NCI-H774 (cell line): ENCODE data around the gene ASIC2.
"Not testable (repeated sequence)": the region's sequence is repeated elsewhere in the genome, so short reads cannot be mapped to it uniquely, and the experiment has no call there.

Experiments used
- DNase-seq: peaks from one replicate; lab custom pipeline; 2025; lab: John Stamatoyannopoulos, UW

The ASIC2 gene

GRCh38 chr17:33019161-33019890 is 273.8 kb downstream of the ASIC2 start:
- no peak for DNase-seq

- DNase-seq, result no peak
Observed at GRCh38 chr17:33017366-33017765, 275.7 kb downstream of the ASIC2 start.

GRCh38 chr17:33016920-33017319 is 276.2 kb downstream of the ASIC2 start:
- DNase-seq, result no peak

- no peak for DNase-seq
Observed at GRCh38 chr17:33015716-33016346, 277.3 kb downstream of the ASIC2 start.

GRCh38 chr17:33014751-33015150 is 278.3 kb downstream of the ASIC2 start:
- no peak for DNase-seq

GRCh38 chr17:33013596-33014375 is 279.3 kb downstream of the ASIC2 start:
- no peak for DNase-seq

GRCh38 chr17:33012522-33013033 is 280.5 kb downstream of the ASIC2 start:
- no peak for DNase-seq

- DNase-seq, result no peak
Observed at GRCh38 chr17:33009636-33010035, 283.5 kb downstream of the ASIC2 start.

GRCh38 chr17:33007186-33007585 is 285.9 kb downstream of the ASIC2 start:
- DNase-seq, result no peak

- DNase-seq, result no peak
Observed at GRCh38 chr17:33002246-33002645, 290.8 kb downstream of the ASIC2 start.

- DNase-seq, result no peak
Observed at GRCh38 chr17:32998887-32999228, 294.2 kb downstream of the ASIC2 start.

GRCh38 chr17:32998111-32998886 is 294.8 kb downstream of the ASIC2 start:
- DNase-seq, result peak; percentile 28

GRCh38 chr17:32995416-32996045 is 297.6 kb downstream of the ASIC2 start:
- no peak for DNase-seq

GRCh38 chr17:32993977-32994376 is 299.1 kb downstream of the ASIC2 start:
- no peak for DNase-seq

- DNase-seq, result no peak
Observed at GRCh38 chr17:32992321-32993033, 300.6 kb downstream of the ASIC2 start.

- DNase-seq, result no peak
Observed at GRCh38 chr17:32988481-32989101, 304.5 kb downstream of the ASIC2 start.

GRCh38 chr17:32987868-32988267 is 305.2 kb downstream of the ASIC2 start:
- DNase-seq, result not testable (repeated sequence)

GRCh38 chr17:32987453-32987805 is 305.7 kb downstream of the ASIC2 start:
- DNase-seq, result not testable (repeated sequence)

GRCh38 chr17:32985050-32985756 is 307.9 kb downstream of the ASIC2 start:
- DNase-seq, result no peak

- DNase-seq, result not testable (repeated sequence)
Observed at GRCh38 chr17:32981611-32982010, 311.5 kb downstream of the ASIC2 start.
